KOPT-K1 (cell line): ENCODE results near the gene NMUR1.

Experiments used
- H3K27ac ChIP-seq: fragments of 200-600 bp; sonication (generic); 2 replicates; pipeline ENCODE4 v1.5.1; 2016; ENCODE audit warnings: antibody characterized with exemption, mild to moderate bottlenecking, low read depth, low read length; ENCODE audit not compliant: poor library complexity, severe bottlenecking
- H3K36me3 ChIP-seq: fragments of 200-600 bp; sonication (generic); 2 replicates; pipeline ENCODE4 v1.5.1; 2017; ENCODE audit warnings: antibody characterized with exemption, mild to moderate bottlenecking, low read length, moderate library complexity; ENCODE audit not compliant: insufficient read depth
- H3K9me3 ChIP-seq: fragments of 200-600 bp; sonication (generic); 2 replicates; pipeline ENCODE4 v1.5.1; 2017; ENCODE audit warnings: antibody characterized with exemption, low read length, mild to moderate bottlenecking; ENCODE audit not compliant: insufficient read depth, poor library complexity, severe bottlenecking

The NMUR1 gene

DNA sequence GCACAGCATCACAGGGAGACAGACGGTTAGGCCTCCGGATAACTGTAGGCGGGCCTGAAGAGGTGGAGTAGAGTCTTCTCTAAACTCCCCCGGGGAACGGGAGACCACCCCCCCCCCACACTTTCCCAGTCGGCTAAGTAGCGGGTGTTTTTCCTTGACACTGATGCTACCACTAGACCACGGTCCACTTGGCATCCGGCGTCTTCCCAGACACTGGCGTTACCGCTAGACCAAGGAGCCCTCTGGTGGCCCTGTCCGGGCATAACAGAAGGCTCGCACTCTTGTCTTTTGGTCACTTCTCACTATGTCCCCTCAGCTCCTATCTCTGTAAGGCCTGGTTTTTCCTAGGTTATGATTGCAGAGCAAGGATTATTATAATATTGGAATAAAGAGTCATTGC, 40.3 kb downstream of the NMUR1 start:
- Histone ChIP-seq H3K36me3 (no peaks in the 10 kb centered on the region), H3K9me3 (no peaks in the 10 kb centered on the region), H3K27ac (no peak overlapping the region)

DNA sequence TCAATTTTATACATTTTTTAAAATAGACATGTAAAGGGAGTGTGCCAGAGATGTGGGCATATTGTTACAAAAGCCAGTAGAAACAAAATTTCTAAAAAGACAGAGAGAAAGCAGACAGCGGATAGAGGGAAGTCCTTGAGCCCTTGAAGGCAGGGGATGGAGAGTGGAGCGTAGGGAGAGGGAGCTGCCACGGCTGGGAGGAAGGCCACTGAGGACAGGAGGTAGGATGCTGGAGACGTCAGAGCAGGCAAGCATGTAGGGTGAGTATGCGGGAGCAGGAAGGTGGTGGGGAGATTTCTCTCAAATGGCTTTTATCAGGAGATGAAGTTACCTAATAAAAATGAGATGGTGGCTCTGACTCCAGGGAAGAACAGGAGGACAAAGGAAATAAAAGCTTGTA, 41.9 kb downstream of the NMUR1 start:
- Histone ChIP-seq H3K27ac (no peak overlapping the region), H3K9me3 (no peaks in the 10 kb centered on the region), H3K36me3 (no peaks in the 10 kb centered on the region)

DNA sequence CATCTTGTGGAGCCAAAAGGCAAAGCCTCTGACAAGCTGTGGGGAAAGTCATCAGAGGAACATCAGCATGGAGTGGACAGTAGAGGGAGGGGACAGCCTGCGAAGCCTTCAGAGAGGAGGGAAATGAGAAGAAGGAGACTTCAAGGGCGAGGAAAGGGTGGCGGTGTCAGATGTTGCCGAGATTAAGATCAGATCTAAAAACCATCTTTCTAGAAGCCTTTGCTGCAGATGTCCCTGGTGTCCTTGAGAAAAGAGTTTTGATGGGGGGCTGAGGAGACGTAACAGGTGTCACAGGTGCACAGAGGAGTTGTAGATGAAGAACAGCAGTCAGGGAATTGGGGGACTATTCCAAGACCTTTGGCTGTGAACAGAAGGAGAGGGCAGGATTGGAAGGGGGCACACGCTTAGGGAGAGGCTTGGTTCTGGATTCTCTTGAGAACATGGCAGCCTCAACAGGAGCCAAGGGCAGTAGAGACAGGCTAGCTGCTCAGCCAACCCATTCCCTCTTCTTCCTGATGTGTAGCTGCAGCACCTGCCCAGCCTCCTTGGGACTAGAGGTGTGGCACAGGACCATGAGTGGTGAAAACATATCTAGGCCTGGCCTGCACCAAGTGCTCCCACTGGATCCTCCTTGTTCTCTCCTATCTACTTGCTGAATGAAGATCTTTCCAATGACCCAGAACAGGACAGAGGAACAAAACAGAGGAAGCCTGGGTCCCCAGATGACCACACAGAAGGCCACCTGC, 43.2 kb downstream of the NMUR1 start:
- no peaks in the 10 kb centered on the region for H3K36me3 ChIP-seq
- no peaks in the 10 kb centered on the region for H3K9me3 ChIP-seq
- no peak overlapping the region for H3K27ac ChIP-seq

DNA sequence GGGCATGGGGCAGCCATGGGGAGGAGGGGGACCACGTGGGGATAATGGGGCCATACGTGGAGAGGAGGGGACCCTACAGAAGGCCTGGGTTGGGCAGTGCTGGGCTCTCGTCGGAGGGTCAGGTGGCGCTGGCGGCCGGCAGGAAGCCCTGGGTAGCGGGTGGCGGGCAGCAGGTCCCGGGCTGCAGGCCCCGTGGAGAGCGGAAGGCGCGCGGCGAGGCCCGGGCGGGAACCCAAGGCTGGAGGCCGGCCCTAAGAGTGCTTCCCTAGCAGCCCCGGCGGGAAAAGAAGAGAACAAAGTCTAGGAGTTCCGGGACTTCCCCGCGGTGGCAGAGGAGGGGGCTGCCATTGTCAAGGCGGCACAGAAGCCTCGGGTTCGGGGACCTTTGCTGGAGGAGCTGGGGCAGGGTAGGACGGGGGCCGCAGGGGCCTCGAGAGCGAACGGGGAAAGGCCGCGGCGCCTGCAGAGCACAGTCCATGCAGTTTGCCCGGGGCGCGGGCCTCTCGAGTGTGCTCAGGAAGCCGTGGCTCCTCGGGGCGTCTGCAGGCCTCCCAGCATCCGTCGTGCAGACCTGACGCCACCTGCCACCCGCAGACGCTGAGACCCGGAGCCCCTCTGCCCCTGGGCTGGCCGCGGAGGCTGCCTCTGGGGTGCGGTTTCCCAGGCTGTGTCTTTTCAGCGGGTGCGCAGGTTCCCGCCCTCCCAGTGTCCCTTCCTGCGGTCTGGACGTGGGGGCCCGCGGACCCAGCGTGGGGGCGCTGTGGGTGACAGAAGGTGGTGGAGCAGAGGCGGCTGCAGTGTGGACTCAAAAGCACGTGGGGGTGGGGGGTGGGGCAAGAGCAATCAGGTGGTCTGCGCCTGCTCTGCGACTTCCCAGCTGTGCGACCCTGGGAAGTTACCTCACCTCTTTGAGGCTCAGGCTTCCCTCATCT, 46.6 kb downstream of the NMUR1 start:
- H3K9me3 ChIP-seq: no peaks in the 10 kb centered on the region
- no peaks in the 10 kb centered on the region for H3K36me3 ChIP-seq
- no peak overlapping the region for H3K27ac ChIP-seq

DNA sequence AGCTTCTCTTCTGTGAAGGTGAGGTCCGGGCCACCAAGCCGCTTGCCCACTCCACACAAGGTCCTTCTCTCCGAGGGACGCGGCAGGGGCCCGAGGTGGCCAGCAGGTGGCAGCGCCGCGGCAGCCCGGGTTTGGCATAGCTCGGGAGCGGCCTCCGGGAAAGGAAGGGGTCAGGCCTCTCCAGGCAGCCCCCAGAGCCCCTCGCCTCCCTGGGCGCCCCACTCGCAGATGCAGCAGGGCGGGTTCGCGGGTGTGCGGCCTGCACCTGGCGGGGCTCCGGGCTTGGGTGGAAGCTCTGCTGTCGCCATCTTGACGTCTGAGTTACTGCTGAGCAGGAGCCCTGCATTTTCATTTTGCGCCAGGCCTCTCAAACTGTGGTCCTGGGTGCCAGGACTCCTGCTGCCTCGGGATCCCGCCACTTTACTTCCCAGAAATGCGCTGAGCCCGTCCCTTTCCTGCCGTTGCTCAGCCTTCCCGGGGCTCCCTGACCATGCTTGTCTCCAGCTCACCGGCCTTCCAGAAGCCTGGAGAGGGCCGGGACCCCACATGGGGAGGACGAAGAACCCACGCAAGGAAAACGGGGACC, 47.3 kb downstream of the NMUR1 start:
- Histone ChIP-seq H3K36me3 (no peaks in the 10 kb centered on the region), H3K27ac (no peak overlapping the region), H3K9me3 (no peaks in the 10 kb centered on the region)

DNA sequence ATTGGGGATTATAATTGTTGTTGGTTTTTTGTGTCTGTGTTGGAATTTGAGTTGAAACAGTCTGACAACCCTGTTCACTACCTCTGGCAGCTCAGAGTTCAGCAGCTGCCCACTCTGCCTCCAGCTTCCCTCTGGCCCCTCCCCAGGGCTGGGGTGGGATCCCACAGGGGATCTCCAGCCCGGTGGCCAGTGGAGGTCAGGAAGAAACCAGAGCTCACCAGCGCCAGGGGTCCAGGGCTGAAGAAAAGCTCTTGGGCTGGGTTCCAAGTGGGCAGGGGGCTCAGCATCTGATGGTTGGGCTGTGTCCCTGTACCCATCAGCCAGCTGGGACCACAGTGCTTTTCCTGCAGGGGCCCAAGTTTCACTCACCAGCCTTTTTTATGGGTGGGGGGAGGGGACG, 49.5 kb downstream of the NMUR1 start:
- Histone ChIP-seq H3K27ac (no peak overlapping the region), H3K36me3 (no peaks in the 10 kb centered on the region), H3K9me3 (no peaks in the 10 kb centered on the region)

DNA sequence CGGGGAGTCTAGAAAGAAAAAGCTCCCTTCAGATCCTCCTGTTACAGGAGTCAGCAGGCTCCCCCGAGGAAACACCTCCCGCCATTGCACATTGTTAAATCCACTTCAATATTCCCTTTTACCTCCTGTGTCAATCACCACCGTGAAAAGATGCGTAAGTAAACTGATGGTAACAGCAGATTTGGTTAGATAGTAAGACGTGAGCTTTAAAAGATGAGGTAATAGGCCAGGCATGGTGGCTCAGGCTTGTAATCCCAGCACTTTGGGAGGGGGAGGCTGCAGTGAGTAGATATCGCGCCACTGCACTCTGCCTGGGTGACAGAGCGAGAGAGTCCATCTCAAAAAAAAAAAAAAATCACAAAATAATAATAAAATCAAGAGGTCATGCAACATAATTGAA, 50.8 kb downstream of the NMUR1 start:
- H3K27ac ChIP-seq: no peak overlapping the region
- H3K36me3 ChIP-seq: no peaks in the 10 kb centered on the region

DNA sequence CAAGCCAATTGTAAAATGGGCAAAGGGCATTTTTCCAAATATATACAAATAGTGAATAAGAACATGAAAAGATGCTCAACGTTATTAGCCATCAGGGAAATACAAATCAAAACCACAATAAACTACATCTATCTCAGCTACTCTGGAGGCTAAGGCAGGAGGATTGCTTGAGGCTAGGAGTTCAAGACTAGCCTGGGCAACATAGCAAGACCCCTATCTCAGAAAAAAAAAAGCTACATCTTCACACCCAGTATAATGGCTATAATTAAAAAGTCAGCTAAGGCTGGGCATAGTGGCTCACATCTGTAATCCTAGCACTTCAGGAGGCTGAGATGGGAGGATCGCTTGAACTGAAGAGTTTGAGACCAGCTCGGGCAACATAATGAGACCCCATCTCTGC, 53.3 kb downstream of the NMUR1 start:
- no peaks in the 10 kb centered on the region for H3K9me3 ChIP-seq
- no peak overlapping the region for H3K27ac ChIP-seq
- H3K36me3 ChIP-seq: no peaks in the 10 kb centered on the region

More for the DNA sequence above, 50.8 kb downstream of the NMUR1 start:
- H3K9me3 ChIP-seq: no peaks in the 10 kb centered on the region

DNA sequence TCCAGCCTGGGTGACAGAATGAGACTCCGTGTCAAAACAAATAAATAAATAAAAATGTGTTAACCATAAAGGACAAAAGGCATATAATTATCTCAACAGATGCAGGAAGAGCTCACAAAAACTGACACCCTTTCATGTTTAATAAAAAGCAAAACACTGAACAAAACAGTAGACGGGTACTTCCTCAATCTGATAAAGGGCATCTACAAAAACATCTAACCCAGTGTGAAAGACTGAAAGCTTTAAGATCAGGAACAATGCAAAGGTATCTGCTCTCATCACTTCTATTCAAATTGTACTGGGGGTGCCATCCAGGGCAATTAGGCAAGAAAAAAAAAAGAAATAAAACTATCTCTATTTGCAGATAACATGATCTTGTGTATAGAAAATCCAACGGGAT, 54.3 kb downstream of the NMUR1 start:
- H3K36me3 ChIP-seq: no peaks in the 10 kb centered on the region
- no peaks in the 10 kb centered on the region for H3K9me3 ChIP-seq
- H3K27ac ChIP-seq: no peak overlapping the region
